Hematopoietic multipotent progenitor cell treated with erythropoietin and hydrocortisone succinate and interleukin-3 and kit ligand, for 6 days (in vitro differentiated cells): ENCODE measurements around the gene CHTF18.
"Not testable (repeated sequence)": the region's sequence is repeated elsewhere in the genome, so short reads cannot be mapped to it uniquely, and the experiment has no call there.

ENCODE experiments used
- DNase-seq: peaks from one replicate; pipeline ENCODE4 v3.0.0-alpha.2; 2015

CHTF18 gene

GRCh38 chr16:760545-761343 lies 27.7 kb upstream of the CHTF18 start, which contains the start of gene MSLN:
Gene MSLN, plus strand, starts transcription at chr16:760734. Its CDS starts 1,947 bp downstream, at chr16:762681.
- no peak for DNase-seq

- no peak for DNase-seq
Measured at GRCh38 chr16:761625-762513, 26.6 kb upstream of the CHTF18 start.

- DNase-seq: no peak
Measured at GRCh38 chr16:762595-763268, 25.7 kb upstream of the CHTF18 start.

- no peak for DNase-seq
Measured at GRCh38 chr16:763369-764183, 24.8 kb upstream of the CHTF18 start.

- no peak for DNase-seq
Measured at GRCh38 chr16:764184-764750, 24.2 kb upstream of the CHTF18 start.

GRCh38 chr16:764848-765487 lies 23.5 kb upstream of the CHTF18 start:
- no peak for DNase-seq

- DNase-seq: no peak
Measured at GRCh38 chr16:765488-765865, 22.9 kb upstream of the CHTF18 start.

GRCh38 chr16:766008-766819 lies 22.2 kb upstream of the CHTF18 start:
- no peak for DNase-seq

- no peak for DNase-seq
Measured at GRCh38 chr16:766820-767640, 21.4 kb upstream of the CHTF18 start.

- DNase-seq: no peak
Measured at GRCh38 chr16:767743-768235, 20.6 kb upstream of the CHTF18 start.

GRCh38 chr16:768428-768827 lies 20.0 kb upstream of the CHTF18 start:
- no peak for DNase-seq

GRCh38 chr16:769184-769784 lies 19.1 kb upstream of the CHTF18 start:
- no peak for DNase-seq

- no peak for DNase-seq
Measured at GRCh38 chr16:769934-770333, 18.5 kb upstream of the CHTF18 start.

- DNase-seq: no peak
Measured at GRCh38 chr16:770411-770810, 18.0 kb upstream of the CHTF18 start.

GRCh38 chr16:772959-773358 lies 15.5 kb upstream of the CHTF18 start:
- DNase-seq: no peak

GRCh38 chr16:774086-775001 lies 14.1 kb upstream of the CHTF18 start:
- DNase-seq: no peak

GRCh38 chr16:775236-775796 lies 13.1 kb upstream of the CHTF18 start:
- no peak for DNase-seq

GRCh38 chr16:776298-776697 lies 12.1 kb upstream of the CHTF18 start:
- DNase-seq: not testable (repeated sequence)
